Inflammatory macrophage treated with lipopolysaccharide for 1 hour (primary cell): Measurements from ENCODE around the gene CDKN1C.
"Not testable (repeated sequence)": the region's sequence is repeated elsewhere in the genome, so short reads cannot be mapped to it uniquely, and the experiment has no call there.

Experiments used
- DNase-seq, 2 donors: peaks; one replicate each; pipeline ENCODE4 v3.0.0-alpha.2; 2020 to 2022

Gene CDKN1C

DNA sequence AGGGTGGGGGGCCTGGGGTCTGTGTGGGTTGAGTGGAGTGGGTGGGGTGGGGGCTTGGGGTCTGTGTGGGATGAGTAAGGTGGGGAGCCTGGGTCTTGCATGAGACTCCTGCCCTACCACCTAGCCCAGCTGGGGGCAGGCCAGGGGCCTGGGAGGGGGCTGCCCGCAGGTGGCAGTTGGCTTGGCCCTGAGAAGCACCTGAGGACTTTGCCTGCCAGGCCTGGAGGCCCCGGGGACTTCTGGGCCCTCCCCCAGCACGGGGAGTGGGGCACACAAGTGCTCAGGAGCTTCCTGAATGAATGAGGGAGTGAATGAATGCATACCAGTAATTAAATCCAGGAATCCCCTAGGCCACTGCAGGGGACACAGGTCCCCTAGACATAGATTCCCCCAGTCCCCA is 37.1 kb upstream of the CDKN1C start:
- no peak for DNase-seq

DNA sequence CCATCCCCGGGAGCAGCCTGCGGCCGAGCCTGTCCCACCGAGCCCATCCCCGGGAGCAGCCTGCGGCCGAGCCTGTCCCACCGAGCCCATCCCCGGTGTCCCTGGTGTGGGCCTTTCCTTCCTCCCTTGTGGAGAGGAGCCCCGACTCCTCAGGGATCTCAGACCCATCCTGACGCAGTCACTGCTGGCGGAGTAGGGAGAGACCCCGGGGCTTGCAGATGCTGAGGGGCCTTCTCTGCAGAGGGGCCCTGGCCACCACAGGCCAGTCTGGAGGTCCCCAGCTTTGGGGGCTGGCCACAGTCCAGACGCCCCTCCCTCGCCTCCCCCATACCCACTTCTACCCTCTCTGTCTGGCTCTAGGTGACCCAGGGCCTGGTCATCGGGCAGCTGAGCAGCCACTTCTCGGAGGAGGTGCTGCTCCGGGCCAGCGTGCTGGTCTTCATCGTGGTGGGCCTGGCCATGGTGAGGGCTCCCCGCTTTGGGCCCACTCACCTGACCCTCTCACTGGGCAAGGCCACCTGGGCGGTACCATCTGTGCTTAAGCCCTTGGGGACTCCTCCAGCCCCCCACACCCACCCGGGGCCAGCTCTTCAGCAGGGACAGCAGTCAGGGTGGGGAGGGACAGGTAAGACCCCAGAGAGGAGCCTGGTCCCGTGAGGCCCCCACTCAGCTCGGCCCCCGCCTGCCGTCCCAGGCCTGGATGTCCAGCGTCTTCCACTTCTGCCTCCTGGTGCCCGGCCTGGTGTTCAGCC is 36.3 kb upstream of the CDKN1C start:
- DNase-seq = no peak

DNA sequence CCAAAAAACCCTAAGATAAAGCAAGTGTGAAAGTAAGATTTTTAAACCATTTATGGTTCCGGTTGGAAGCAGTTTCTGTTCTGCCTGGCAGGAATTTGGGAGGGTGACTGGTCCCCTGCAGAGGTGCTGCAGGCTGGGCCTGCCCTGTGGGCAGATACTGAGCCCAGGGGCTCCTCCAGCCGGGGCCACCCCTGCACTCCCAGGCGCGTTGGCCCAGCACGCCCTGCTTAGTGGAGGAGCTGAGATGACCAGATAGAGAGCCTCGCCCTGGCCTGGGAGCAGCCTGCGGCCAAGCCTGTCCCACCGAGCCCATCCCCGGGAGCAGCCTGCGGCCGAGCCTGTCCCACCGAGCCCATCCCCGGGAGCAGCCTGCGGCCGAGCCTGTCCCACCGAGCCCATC is 35.7 kb upstream of the CDKN1C start:
- DNase-seq = no peak

DNA sequence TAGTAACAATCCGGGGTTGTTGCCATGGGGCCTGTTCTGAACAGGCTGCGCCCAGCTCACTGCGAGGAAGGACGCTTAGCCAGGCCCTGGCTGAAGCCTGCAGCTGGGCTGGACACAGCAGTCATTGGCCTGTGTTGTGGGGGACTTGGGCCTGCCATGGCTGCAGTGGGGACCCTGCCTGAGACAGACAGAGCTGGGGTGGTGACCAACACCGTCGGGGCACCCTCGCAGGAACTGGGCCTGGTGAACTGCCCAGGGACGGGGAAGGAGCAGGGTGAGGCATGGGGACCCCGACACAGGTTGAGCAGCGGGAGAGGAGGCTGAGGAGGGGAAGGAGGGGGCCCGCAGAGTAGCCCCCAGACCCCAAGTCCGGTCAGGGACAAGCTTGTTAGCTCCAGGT is 34.8 kb upstream of the CDKN1C start:
- no peak for DNase-seq

DNA sequence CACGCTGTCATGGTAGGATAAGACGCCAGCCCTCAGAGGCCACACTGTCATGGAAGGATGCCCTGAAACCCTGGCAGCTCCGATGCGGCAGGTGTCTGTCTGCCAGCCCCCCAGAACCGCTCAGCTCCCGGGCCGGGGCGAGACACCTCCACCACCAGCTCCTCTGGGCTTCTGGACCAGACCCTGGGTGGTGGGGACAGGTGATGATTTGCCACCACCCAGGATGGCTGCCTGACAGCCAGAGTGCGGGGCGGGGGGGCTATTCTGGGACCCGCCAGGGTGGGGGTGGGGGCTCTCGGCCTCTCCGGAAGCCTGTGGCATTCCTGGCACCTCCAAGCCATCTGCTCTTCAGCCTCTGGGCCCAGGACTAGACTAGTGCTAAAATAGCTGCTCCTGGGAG is 34.3 kb upstream of the CDKN1C start:
- no peak for DNase-seq

DNA sequence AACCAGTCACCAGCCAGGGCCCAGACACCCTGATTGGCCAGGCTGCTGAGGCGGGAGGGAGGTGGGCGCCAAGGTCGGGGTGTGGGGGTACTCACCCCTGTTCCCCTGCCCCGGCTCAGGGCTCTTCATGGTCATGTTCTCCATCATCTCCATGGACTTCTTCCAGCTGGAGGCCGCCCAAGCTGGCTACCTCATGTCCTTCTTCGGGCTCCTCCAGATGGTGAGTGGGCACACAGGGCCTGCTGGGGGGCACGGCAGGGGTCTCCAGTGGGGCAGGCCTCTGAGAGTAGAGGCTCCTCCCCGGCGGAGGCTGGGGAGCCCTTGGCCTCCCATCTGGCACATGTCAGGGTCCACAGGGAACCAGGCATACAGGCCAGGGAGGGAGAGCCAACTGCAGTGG is 33.6 kb upstream of the CDKN1C start:
- DNase-seq = no peak

DNA sequence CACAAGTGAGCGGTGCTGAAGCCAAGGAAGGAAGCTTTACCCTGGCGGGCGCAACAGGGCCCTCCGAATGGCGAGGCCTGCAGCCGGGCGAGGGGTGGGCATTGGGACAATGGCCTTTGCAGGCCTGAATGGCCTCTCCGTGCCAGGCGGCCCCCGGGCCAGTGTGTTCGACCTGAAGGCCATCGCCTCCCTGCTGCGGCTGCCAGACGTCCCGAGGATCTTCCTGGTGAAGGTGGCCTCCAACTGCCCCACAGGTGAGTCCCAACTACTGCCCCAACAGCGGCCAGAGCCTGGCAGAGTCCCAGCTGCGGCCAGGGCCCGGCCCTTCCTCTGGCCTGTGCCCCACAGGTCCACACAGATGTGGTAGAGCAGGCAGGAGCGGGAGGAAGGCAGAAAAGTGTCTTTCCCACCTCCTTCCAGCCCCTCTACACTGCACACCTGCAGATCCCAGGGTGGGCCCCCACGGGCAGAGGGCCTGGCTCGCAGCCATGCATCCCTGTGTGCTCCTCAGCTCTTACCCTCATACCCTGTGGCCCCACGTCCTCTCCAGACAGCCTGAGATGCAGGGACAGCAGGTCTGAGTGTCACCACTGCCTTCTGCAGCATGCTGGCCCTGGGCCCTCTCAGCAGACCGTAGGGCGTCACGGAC is 32.4 kb upstream of the CDKN1C start:
- DNase-seq = no peak

DNA sequence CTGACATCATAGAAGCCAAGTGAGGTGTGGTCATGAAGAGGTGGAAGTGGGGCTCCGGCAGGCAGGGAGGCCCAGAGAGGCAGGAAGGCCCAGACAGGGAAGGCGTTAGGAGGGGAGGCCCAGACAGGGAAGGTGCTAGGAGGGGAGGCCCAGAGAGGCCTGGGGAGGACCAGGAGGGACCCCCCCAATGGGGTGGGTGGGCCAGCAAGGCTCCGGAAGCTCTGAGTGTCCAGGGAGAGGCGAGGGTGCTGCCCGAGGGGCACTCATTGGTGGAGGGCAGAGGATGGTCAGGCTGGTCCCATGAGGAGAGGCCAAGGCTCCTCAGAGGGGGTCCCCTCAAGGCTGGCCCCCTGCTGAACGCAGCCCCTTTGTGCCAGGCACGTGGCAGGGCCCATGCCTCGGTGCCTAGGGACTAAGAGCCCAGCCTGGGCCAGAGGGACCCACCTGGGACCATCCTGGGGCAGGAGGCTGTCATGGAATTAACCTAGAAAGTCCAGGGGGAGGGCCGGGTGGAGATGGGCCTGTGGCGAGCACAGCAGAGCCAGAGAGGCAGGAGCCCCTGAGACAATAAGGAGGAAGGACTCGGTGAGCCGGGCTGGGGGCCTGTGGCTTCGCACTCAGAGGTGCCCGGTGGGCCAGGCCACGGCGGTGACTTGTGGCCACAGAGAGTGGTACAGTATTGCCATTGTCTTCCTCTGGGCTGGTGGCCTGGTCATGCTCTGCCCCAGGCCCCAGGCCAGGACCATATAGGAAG is 31.5 kb upstream of the CDKN1C start:
- no peak for DNase-seq

DNA sequence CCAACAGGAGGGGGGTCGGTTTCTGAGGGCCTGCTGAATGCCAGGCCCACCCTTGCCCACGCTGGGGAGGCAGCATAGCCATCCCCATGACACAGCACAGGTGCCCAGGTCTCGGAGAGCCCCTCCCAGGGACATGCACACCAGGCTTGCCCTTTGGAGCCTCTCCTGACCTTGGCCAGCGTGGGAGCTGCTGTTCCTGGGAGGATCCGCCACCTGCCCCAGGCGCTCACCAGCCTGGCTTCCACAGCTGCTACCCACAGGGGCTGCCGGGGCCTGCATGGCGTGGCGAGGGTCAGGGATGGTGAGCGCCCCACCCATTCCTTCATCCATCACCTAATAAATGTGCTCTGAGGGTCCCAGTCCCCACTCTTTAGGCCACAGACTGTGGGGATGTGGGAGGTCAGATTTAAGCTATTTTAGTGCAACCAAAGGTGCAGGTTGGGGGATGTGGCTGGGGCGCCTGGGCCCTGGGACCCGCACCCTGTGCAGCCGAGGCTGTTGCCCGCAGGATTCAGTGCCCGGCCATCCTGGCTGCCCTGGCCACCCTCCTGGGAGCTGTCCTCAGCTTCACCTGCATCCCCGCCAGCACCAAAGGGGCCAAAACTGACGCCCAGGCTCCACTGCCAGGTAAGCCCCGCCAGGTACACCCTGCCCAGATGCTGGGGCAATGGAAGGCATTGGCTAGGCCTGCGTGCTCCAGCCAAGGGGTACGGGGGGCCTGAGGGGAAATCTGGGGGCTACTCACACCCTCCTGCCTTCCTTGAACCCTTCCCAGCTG is 30.7 kb upstream of the CDKN1C start:
- no peak for DNase-seq

DNA sequence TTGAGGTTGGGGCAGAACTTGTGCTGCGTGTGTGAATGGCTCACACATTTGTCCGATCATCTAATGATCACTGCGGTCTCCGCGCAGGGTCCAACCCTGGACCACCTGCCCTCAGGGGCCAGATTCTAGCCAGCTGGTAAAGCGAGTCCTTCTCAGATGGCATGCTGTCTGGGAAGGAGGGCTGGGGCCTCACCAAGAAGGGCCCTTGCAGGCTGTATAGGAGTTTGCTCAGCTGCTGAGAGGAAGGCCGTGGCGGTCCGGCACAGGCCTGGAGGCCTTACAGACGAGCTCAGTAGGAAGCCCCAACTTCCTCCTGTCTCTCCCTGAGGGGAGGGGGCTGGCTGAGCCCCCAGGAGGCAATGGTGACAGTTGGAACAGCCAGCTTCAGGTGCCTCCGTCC is 29.9 kb upstream of the CDKN1C start:
- DNase-seq = no peak

DNA sequence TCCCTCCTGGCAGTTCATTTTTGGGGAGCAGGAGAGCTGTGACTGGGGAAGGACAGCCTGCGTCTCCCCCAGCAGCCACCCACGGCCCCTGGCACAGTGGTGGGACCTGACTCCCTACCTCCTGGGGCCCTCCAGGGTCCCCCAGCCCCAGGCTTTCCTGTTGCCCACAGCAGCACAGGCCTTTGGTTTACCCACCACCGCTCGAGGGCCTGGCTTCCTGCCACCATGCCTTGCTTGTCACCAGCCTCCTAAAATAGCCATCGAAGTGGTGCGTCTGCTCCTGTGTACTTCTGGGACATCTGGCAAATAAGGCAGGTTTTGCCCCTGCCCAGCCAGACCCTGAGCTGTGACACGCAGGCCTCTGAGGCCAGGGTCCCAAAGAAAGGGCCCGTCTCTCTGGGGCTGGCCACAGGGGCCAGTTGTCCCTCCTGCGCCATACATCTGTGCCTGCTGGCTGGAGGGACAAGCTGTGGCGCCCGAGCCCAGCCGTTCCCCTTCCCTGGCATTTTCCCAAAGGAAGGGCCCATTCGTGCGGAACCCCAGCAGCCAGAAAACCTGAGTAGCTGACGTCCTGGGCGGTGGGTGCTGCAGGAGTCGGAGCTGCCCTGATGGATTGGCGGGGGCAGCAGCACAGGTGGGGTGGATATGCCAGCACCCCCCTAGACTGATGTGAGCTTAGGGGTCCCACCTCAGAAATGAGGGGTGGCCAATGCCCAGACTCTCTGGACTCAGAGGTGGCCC is 29.1 kb upstream of the CDKN1C start:
- no peak for DNase-seq

DNA sequence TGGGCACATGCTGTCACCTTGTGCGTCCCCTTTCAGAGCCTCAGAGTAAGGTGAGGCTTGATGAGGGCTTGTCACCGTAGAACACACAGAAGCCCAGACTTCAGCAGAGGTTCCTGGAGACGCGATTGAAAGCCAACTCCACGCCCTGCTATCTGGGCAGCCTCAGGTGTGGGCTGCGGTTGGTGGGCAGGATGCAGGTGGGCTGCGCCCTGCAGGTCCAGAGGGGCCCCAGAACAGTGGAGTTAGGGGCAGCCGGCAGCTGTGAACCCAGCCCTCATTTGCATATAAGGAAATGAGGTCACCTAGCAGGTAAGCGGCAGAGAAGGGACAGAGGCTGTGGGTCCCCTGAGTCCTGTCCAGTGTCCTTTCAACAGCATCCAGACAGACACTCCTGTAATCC is 28.2 kb upstream of the CDKN1C start:
- no peak for DNase-seq

DNA sequence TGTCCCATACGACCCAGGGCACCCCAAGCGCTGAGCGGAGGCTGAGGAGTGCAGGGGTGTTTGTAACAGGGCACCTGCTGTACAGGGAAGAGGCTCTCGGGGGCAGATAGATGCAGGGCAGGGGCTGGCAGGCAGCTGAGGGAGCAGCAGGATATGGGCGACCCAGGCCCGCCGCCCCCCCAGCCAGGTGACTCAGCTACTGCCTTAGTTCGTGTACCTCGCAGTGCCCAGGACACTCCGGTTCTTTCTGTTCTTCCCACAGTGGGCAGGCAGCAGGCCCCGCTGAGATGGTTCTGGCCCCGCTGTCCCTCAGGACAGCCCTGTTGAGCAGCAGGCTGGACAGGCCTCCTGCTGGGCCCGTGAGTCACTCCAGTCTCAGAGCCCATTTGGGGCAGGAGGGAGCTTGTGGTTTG is 27.4 kb upstream of the CDKN1C start:
- no peak for DNase-seq

DNA sequence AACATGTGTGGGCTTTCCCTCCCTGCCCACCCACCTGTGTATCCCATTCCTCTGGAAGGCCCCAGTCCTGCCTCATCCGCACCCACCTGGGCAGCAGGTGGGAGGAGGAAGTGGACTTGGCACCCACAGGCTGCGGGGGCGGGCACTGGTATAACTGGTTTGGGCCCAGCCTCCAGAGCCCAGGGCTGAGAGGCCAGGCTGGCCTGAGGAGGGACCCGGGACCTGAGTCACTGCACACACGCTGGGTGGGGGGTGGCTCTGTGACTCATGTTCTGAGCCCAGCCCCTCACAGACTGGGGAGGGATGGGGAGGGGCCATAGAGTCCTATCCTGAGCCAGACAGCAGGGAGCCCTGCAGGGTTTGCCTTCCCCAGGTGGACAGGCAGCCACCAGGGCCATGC is 26.9 kb upstream of the CDKN1C start:
- DNase-seq = no peak

DNA sequence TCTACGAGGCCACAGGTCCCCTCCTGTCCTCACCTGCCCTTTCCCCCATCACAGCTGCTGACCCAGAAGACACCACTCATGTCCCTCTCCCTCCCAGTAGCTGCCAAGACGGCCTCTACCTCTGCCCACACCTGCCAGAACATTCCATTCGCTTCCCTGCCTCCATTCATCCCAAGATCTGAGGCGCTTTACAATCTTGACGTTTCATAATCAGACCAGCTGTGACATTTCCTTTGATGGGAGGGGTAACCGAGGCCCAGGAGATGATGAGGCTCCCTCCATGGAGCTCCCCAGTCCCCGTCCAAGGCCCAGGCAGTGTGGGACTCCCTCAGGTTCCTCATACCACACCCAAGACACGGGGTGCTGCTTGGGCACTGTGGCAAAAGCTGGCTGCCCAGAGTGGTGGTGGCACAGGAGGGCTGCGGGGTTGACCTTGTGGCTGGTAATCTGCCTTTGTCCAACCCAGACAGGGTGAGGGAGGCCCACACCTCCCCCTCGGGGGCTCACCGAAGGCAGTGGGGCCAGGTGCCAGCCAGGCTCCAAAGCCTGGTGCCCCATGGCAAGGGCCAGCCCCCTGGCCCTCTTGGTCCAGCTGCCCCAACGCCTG is 26.3 kb upstream of the CDKN1C start:
- no peak for DNase-seq

DNA sequence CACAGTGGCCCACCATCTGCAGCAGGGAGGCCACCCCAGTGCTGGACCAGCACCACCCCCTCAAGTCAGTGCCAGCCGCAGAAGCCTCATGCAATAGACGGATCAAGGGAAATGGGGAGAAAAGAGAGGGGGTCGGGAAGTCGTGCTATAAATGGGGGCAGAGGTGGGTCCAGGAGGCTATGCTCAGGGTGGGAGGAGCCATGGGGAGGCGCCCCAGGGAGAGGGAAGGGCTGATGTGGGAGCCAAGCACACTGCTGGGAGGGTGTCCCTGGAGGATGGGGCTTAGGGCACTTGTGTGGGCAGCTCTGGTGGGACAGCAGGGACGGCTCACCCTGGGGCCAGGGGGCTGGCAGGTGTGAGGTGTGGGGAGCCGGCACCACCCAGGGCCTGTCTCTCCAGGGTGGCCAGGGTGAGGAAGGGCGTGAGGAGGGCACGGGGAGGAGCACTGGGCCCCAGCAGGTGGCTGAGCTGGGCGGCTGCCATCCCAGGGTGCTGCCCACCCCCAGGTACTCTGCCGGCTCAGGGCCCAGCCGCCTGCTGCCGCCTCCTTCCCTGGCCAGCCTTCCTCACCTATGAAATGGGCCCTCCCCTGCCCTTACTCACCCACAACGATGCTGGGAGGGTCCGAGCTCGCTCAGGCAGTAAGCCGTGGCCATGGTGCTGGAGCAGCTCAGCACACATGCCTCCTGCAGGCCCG is 25.7 kb upstream of the CDKN1C start:
- no peak for DNase-seq

DNA sequence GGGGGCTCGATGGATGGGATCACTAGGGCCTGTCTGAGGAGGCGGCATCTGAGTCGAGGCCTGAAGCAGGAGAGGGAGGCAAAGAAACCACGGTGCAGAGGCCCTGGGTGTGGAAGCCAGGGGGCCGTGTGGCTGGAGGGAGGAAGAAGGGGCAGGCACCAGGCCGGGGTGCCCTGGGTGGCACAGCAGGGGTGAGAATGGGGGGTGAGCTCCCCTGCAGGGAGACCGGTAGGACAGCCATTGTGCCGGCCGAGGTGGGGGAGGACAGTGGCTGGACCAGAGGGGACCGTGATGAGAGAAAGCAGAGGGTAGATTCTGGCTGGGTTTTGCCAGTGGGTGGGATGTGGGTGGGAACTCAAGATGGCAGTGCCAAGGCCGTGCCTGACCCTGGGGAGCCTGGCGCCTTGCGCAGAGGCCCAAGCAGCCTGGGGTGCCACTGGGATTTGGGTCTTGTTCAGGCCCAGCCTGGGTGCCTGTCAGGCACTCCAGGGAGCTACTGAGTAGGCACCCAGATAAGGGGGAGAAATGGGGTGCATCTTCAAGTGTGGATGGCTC is 24.9 kb upstream of the CDKN1C start:
- DNase-seq = no peak

DNA sequence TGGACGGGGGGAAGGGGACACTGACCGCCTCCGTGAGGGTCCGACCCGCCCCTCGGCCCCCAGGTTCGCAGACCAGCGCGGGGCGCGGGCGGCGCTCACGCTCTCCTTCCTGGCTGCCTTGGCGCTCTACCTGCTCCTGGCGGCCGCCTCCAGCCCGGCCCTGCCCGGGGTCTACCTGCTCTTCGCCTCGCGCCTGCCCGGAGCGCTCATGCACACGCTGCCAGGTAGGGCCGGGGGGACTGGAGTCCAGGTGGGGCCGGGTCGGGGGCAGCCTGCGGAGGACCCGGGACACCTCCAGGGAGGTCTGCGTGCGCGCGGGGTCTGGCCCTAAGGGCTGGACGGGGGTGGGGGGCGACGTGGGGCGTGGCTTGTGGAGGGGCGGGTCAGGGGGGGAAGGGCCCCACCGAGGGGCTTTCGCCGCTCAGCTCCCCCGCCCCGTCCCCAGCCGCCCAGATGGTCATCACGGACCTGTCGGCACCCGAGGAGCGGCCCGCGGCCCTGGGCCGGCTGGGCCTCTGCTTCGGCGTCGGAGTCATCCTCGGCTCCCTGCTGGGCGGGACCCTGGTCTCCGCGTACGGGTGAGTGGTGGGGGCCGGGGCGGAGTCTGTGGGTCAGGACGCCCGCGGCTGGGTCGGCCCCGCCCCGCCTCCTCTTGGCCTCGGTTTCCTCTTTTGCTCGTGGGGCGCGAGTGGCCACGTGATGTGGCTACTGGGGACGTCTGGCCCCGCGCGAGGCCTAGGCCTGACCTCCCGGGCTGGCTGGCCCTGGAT is 23.7 kb upstream of the CDKN1C start:
- no peak for DNase-seq

DNA sequence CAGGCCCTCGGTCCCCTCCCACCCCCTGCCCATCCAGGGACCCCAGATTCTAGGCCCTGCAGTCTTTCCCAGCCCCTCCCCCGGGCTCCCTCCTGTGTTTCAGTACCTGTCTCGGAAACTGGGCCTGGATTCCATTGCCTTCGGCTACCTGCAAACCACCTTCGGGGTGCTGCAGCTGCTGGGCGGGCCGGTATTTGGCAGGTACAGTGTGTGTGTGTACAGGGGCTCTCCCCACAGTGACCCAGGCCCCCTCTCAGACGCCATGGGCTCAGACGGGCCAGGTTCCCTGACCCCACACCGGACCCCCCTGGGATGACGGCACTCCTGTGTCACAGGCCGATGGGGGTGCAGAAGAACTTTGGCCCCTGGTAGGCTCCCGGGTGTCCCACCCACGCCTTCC is 22.6 kb upstream of the CDKN1C start:
- no peak for DNase-seq

DNA sequence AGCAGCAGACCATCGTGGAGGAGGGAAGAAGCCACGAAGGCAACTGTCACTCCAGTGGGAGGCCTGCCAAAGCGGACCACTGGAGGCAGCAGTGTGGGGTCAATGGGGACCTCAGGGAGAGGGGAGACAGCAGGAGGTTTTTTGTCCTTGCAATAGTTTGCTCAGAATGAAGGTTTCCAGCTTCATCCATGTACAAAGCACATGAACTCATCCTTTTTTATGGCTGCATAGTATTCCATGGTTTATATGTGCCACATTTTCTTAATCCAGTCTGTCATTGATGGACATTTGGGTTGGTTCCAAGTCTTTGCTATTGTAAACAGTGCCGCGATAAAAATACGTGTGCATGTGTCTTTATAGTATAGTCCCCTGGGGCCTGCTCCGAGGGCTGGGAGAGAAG is 19.7 kb upstream of the CDKN1C start:
- DNase-seq = not testable (repeated sequence)
